ENCODE data around the gene PPM1B. TPM values are rescaled to one million over a fixed set of nuclear protein-coding genes. Genes with fewer than 3 reads are reported as not detected.

The PPM1B gene
- total and polyA plus RNA-seq, 2 of the 13 experiments (the other 11 are each of a cell fraction or from before 2014, with no cell fraction given) = 24.4 to 25.0 TPM

DNA sequence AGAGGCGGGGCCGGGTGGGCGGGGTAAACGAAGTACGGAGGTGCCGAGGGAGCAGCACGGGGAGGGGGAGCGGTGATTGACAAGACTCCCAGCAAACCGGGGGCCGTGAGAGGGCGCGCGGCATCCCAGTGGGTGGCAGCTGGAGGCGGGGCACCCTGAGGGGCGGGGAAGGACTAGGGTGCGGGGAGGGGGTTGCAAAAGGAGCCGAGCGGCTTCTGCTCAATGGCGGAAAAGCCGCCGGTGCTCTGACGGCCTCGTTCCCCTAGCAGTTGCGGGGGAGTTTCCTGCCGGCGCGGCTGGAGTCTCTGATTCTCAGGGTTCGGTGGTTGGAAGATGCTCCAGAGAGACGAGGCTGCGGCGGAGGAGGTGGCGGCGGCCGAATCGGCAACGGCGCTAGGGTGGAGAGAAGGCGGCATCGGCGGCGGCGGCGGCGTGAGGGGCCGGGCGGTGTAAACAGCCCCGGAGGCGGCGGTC lies at the start of gene PPM1B (continued):
- TF ChIP-seq, protein P1, sequence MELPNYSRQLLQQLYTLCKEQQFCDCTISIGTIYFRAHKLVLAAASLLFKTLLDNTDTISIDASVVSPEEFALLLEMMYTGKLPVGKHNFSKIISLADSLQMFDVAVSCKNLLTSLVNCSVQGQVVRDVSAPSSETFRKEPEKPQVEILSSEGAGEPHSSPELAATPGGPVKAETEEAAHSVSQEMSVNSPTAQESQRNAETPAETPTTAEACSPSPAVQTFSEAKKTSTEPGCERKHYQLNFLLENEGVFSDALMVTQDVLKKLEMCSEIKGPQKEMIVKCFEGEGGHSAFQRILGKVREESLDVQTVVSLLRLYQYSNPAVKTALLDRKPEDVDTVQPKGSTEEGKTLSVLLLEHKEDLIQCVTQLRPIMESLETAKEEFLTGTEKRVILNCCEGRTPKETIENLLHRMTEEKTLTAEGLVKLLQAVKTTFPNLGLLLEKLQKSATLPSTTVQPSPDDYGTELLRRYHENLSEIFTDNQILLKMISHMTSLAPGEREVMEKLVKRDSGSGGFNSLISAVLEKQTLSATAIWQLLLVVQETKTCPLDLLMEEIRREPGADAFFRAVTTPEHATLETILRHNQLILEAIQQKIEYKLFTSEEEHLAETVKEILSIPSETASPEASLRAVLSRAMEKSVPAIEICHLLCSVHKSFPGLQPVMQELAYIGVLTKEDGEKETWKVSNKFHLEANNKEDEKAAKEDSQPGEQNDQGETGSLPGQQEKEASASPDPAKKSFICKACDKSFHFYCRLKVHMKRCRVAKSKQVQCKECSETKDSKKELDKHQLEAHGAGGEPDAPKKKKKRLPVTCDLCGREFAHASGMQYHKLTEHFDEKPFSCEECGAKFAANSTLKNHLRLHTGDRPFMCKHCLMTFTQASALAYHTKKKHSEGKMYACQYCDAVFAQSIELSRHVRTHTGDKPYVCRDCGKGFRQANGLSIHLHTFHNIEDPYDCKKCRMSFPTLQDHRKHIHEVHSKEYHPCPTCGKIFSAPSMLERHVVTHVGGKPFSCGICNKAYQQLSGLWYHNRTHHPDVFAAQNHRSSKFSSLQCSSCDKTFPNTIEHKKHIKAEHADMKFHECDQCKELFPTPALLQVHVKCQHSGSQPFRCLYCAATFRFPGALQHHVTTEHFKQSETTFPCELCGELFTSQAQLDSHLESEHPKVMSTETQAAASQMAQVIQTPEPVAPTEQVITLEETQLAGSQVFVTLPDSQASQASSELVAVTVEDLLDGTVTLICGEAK (IDR thresholded peaks at IDR 0.05) = no peak
- TF ChIP-seq, protein P1 (CRISPR knock-in tag; IDR thresholded peaks at IDR 0.05) = peak; percentile 74; the same call in 1 of the 2 replicates
- TF ChIP-seq ZNF550 (CRISPR knock-in tag; IDR thresholded peaks at IDR 0.05; ENCODE audit: borderline replicate concordance) = peak; percentile 40; the same call in 1 of the 2 replicates
- TF ChIP-seq, protein P2, sequence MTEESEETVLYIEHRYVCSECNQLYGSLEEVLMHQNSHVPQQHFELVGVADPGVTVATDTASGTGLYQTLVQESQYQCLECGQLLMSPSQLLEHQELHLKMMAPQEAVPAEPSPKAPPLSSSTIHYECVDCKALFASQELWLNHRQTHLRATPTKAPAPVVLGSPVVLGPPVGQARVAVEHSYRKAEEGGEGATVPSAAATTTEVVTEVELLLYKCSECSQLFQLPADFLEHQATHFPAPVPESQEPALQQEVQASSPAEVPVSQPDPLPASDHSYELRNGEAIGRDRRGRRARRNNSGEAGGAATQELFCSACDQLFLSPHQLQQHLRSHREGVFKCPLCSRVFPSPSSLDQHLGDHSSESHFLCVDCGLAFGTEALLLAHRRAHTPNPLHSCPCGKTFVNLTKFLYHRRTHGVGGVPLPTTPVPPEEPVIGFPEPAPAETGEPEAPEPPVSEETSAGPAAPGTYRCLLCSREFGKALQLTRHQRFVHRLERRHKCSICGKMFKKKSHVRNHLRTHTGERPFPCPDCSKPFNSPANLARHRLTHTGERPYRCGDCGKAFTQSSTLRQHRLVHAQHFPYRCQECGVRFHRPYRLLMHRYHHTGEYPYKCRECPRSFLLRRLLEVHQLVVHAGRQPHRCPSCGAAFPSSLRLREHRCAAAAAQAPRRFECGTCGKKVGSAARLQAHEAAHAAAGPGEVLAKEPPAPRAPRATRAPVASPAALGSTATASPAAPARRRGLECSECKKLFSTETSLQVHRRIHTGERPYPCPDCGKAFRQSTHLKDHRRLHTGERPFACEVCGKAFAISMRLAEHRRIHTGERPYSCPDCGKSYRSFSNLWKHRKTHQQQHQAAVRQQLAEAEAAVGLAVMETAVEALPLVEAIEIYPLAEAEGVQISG (CRISPR knock-in tag; IDR thresholded peaks at IDR 0.05) = peak; percentile 54; the same call in 1 of the 2 replicates
- peak; percentile 46; the same call in 1 of the 2 replicates for TF ChIP-seq HOXA9 (CRISPR knock-in tag; IDR thresholded peaks at IDR 0.05; ENCODE audit: borderline replicate concordance)
- TF ChIP-seq, protein P3, sequence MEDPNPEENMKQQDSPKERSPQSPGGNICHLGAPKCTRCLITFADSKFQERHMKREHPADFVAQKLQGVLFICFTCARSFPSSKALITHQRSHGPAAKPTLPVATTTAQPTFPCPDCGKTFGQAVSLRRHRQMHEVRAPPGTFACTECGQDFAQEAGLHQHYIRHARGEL (CRISPR knock-in tag; IDR thresholded peaks at IDR 0.05) = no peak
- peak; percentile 64; the same call in 1 of the 2 replicates for TF ChIP-seq ZNF788 (CRISPR knock-in tag; IDR thresholded peaks at IDR 0.05; ENCODE audit: borderline replicate concordance)
- TF ChIP-seq AGO1 (IDR thresholded peaks at IDR 0.05; ENCODE audit: low read depth, low read length, poor library complexity, severe bottlenecking) = peak; percentile 75
- TF ChIP-seq ZNF160 (CRISPR knock-in tag; IDR thresholded peaks at IDR 0.05) = 0 out of 2 replicates have a peak, but pooled peaks have one; percentile 29
- peak; percentile 27 for TF ChIP-seq MED8 (CRISPR knock-in tag; IDR thresholded peaks at IDR 0.05; ENCODE audit: insufficient replicate concordance)
- TF ChIP-seq, protein P4, sequence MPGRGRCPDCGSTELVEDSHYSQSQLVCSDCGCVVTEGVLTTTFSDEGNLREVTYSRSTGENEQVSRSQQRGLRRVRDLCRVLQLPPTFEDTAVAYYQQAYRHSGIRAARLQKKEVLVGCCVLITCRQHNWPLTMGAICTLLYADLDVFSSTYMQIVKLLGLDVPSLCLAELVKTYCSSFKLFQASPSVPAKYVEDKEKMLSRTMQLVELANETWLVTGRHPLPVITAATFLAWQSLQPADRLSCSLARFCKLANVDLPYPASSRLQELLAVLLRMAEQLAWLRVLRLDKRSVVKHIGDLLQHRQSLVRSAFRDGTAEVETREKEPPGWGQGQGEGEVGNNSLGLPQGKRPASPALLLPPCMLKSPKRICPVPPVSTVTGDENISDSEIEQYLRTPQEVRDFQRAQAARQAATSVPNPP (CRISPR knock-in tag; IDR thresholded peaks at IDR 0.05) = 0 out of 2 replicates have a peak, but pooled peaks have one; percentile 48
- peak; percentile 93 for TF ChIP-seq ZFX (CRISPR knock-in tag; IDR thresholded peaks at IDR 0.05; ENCODE audit: low read depth)
- 0 out of 2 replicates have a peak, but pooled peaks have one; percentile 16 for TF ChIP-seq ISL2 (CRISPR knock-in tag; IDR thresholded peaks at IDR 0.05)
- TF ChIP-seq ZSCAN29 (CRISPR knock-in tag; conservative IDR thresholded peaks at IDR 0.05) = no peak
- TF ChIP-seq FLYWCH1 (CRISPR knock-in tag; IDR thresholded peaks at IDR 0.05) = 0 out of 2 replicates have a peak, but pooled peaks have one; percentile 63
- no peak for TF ChIP-seq NAIF1 (CRISPR knock-in tag; IDR thresholded peaks at IDR 0.05; ENCODE audit: borderline replicate concordance)
